Activated B cell treated with CpG ODN at 0.5 μM for 24 hours (primary cell): ENCODE measurements around the gene FAS. TPM values are rescaled to one million over a fixed set of nuclear protein-coding genes. Genes with fewer than 3 reads are reported as not detected.

ENCODE experiments used
- ATAC-seq: fragments of 200-7000 bp; cut with Tn5 transposase; one replicate; pipeline ENCODE4 v1.10.0; 2021; ENCODE audit warnings: low read depth, mild to moderate bottlenecking, moderate library complexity
- CTCF ChIA-PET: fragments of 350-600 bp; sonication (Branson Sonifier 250); formaldehyde crosslinking; loops from one replicate; lab custom pipeline; 2021; ENCODE audit warnings: antibody characterized with exemption; lab: Charles Lee
- POLR2A ChIA-PET: fragments of 350-600 bp; sonication (Branson Sonifier 250); formaldehyde crosslinking; loops from one replicate; lab custom pipeline; 2021; ENCODE audit warnings: antibody characterized with exemption; lab: Charles Lee
- DNase-seq: peaks from one replicate; pipeline ENCODE4 v3.0.0; 2022
- H3K27ac Mint-ChIP-seq: one replicate; pipeline ENCODE4 v1.8.0; 2020; ENCODE audit warnings: mixed read lengths
- H3K27me3 Mint-ChIP-seq: one replicate; pipeline ENCODE4 v1.8.0; 2021; ENCODE audit warnings: mixed read lengths
- H3K36me3 Mint-ChIP-seq: one replicate; pipeline ENCODE4 v1.8.0; 2021; ENCODE audit warnings: low read depth, mixed read lengths
- H3K4me1 Mint-ChIP-seq: one replicate; pipeline ENCODE4 v1.8.0; 2021; ENCODE audit warnings: mixed read lengths
- H3K4me3 Mint-ChIP-seq: one replicate; pipeline ENCODE4 v1.8.0; 2020; ENCODE audit warnings: mild to moderate bottlenecking, mixed read lengths
- H3K9me3 Mint-ChIP-seq: one replicate; pipeline ENCODE4 v1.8.0; 2020; ENCODE audit warnings: mixed read lengths
- CTCF ChIP-seq: fragments of 200-600 bp; IDR thresholded peaks from one replicate; pipeline ENCODE4 v1.8.0; 2022; ENCODE audit warnings: antibody characterized with exemption, mild to moderate bottlenecking
- intact Hi-C: fragments of 100-400 bp; cut with micrococcal nuclease; formaldehyde crosslinking; loops from one replicate; pipeline ENCODE4 v1.15.1; 2024
- total RNA-seq: library from RNA; stranded (reverse); gene quantifications from 2 replicates; pipeline ENCODE4 v1.2.3, GENCODE V29; 2022

The FAS gene
- total RNA-seq, 1 donor from 2014 or later: 22.6 TPM

DNA sequence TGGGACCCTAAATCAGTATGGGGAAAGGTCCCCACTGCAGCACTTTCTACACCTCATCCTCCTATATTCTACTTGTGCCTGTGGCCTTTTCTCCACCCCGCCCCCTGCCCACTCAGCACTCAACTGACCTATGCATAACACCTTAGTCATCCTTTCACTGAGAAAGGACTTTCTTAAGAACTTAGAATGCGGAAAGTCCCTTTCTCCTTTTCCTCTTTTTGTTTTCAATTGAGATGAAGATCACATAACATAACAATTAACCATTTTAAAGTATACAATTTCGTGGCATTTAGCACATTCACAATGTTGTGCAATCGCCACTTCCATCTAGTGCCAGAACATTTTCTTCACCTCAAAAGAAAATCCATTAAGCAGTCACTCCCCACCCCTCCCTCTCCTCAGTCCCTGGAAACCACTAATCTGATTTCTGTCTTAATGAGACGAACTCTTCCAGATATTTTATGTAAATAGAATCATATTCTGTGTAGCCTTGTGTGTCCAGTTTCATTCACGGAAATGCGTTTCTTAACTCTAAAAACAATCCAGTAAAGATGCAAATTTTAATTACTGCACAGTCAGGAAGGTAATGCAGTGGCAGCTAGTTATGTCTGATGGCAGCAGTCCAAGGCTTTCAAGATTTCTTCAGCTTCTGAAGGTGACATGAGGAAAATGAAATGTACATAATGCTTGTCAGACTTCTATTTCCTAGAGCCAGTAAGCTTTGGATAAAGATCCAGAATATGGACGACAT, 41.7 kb downstream of the FAS start:
- CTCF ChIA-PET: interaction anchor here (0.7 to 3.7 kb wide), 3 partner anchors 179 to 186 kb away, joined by 3 to 71 read pairs (median 3); no protein-coding TSS in a partner anchor
- no peaks in the 10 kb centered on the region for H3K9me3 Mint-ChIP-seq
- peaks cover 15% of the 10 kb centered on the region for H3K4me1 Mint-ChIP-seq
- POLR2A ChIA-PET: interaction anchor here (0.5 to 0.7 kb wide), 2 partner anchors 31 to 175 kb away, joined by 4 to 5 read pairs; partner anchors contain the start of gene CH25H
- no peak overlapping the region for H3K27ac Mint-ChIP-seq
- H3K36me3 Mint-ChIP-seq: no peaks in the 10 kb centered on the region
- H3K4me3 Mint-ChIP-seq: no peak overlapping the region
- no peak for DNase-seq
- no peak for TF ChIP-seq CTCF
- peak; percentile 50 for ATAC-seq
- H3K27me3 Mint-ChIP-seq: no peaks in the 10 kb centered on the region
- intact Hi-C loops: loop anchor here (10.0 kb wide), 1 partner anchor 532 kb away; no protein-coding TSS in a partner anchor

DNA sequence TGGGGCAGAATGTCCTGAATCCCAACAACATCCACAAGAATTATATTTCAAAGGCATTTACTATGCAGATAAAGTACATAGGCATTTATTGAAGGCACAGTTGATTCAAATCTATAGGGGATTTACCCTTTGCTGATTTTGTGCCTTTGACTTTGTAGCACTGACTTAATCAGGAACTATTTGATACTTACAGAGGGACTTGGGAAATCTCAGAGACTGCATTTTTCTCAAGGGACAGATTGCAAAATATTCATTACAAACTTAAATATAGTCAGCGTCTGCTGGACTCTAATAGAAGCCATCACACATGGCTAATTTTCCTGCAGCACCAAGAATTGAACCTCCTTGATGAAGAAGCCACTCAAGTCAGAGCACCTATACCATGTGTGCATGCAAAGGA, 44.9 kb downstream of the FAS start:
- no peaks in the 10 kb centered on the region for H3K27me3 Mint-ChIP-seq
- H3K27ac Mint-ChIP-seq: no peak overlapping the region
- H3K4me3 Mint-ChIP-seq: no peak overlapping the region
- H3K9me3 Mint-ChIP-seq: no peaks in the 10 kb centered on the region
- ChIA-PET CTCF (no interaction called here), POLR2A (no interaction called here)
- H3K36me3 Mint-ChIP-seq: no peaks in the 10 kb centered on the region
- intact Hi-C loops: loop anchor here (10.0 kb wide), 1 partner anchor 529 kb away; no protein-coding TSS in a partner anchor
- ATAC-seq (no peak), DNase-seq (no peak)
- H3K4me1 Mint-ChIP-seq: peaks cover 15% of the 10 kb centered on the region
- TF ChIP-seq CTCF: no peak

- ATAC-seq (no peak), DNase-seq (no peak)
- H3K27ac Mint-ChIP-seq: no peak overlapping the region
- intact Hi-C loops: loop anchor here (10.0 kb wide), 1 partner anchor 528 kb away; no protein-coding TSS in a partner anchor
- H3K27me3 Mint-ChIP-seq: no peaks in the 10 kb centered on the region
- POLR2A ChIA-PET: no interaction called here
- H3K36me3 Mint-ChIP-seq: no peaks in the 10 kb centered on the region
- peaks cover 8% of the 10 kb centered on the region for H3K4me1 Mint-ChIP-seq
- TF ChIP-seq CTCF: no peak
- CTCF ChIA-PET: interaction anchor here (0.8 kb wide), 1 partner anchor 32 kb away, joined by 3 read pairs; no protein-coding TSS in a partner anchor
- no peak overlapping the region for H3K4me3 Mint-ChIP-seq
- H3K9me3 Mint-ChIP-seq: no peaks in the 10 kb centered on the region
Measured at GRCh38 chr10:89037096-89037495, 46.5 kb downstream of the FAS start.

DNA sequence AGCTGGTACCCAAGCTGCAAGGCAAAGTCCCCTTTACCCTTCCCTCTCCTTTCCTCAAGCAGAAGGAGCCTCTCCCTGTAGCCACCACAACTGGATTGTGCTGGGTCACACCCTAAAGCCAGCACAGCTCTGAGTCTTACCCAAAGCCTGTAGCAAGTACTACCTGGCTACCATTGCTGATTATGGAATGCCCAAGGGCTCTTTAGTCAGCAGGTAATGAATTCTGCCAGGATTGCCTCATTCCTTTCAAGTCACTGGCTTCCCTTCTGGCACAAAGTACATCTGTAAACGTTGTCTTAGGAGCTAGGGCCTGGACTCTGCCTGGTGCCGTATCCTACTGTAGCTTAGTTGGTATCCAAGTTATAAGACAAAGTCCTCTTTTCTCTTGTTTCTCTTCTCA, 52.0 kb downstream of the FAS start:
- POLR2A ChIA-PET: interaction anchor here (0.6 kb wide), 1 partner anchor 428 kb away, joined by 4 read pairs; no protein-coding TSS in a partner anchor
- Mint-ChIP-seq H3K27me3 (no peaks in the 10 kb centered on the region), H3K36me3 (no peaks in the 10 kb centered on the region), H3K4me3 (no peak overlapping the region), H3K4me1 (no peaks in the 10 kb centered on the region), H3K27ac (no peak overlapping the region), H3K9me3 (no peaks in the 10 kb centered on the region)
- TF ChIP-seq CTCF: no peak
- ATAC-seq (no peak), DNase-seq (no peak)
- intact Hi-C loops: no loop called here
- CTCF ChIA-PET: no interaction called here

DNA sequence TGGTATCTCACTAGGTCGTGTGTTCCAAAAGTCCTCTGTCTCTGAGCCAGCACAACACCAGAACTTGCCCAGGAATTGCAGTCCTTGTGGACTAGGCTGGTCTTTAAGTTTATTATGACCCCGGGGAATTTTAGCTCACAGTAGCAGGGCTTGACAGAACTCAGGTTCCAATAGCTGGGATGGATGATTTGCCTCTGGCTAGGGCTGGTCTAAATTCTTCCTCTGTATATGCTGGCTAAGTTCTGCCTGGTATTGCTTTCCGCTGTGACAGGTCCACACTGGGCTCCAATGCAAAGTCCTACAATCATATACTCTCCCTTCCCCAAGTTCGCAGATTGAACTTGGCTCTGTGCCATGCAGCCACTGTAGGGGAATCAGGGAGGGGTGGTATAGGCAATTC, 52.5 kb downstream of the FAS start:
- no peak for ATAC-seq
- intact Hi-C loops: no loop called here
- Mint-ChIP-seq H3K36me3 (no peaks in the 10 kb centered on the region), H3K4me3 (no peak overlapping the region), H3K27me3 (no peaks in the 10 kb centered on the region), H3K9me3 (no peaks in the 10 kb centered on the region), H3K4me1 (no peaks in the 10 kb centered on the region), H3K27ac (no peak overlapping the region)
- ChIA-PET POLR2A (no interaction called here), CTCF (no interaction called here)
- no peak for DNase-seq
- TF ChIP-seq CTCF: no peak
